Measurements from ENCODE around the gene MTHFS. TPM values are rescaled to one million over a fixed set of nuclear protein-coding genes. Genes with fewer than 3 reads are reported as not detected.
A peak's percentile ranks its signal among the peaks of the same experiment; 100 is the strongest.

MTHFS gene
- total and polyA plus RNA-seq, 5 donors from 2014 or later: 12.6 to 88.5 (median 78.7) TPM

- Mint-ChIP-seq H3K9me3 (no peaks in the 10 kb centered on the region), H3K4me1 (peaks cover 11 to 21% (median 19%) of the 10 kb centered on the region in 4 donors), H3K27ac (peak overlapping the region in 2 of 3 donors; percentile 18 to 30), H3K36me3 (peaks cover 24% of the 10 kb centered on the region), H3K4me3 (no peak overlapping the region), H3K27me3 (no peaks in the 10 kb centered on the region)
- DNase-seq (peak; percentile 29 to 79 (median 46)), ATAC-seq (ENCODE audit: low read depth in 2 of 2) (peak; percentile 91 to 93)
- no peaks in the 10 kb centered on the region for H3K9me3 ChIP-seq (ENCODE audit: control insufficient read depth in 2 of 2, low read length in 2 of 2)
- H3K27me3 ChIP-seq (ENCODE audit: control insufficient read depth, insufficient read depth, low read length): no peaks in the 10 kb centered on the region
- H3K4me1 ChIP-seq (ENCODE audit: control insufficient read depth, insufficient read depth, low read length, poor library complexity, severe bottlenecking): no peaks in the 10 kb centered on the region
- no peaks in the 10 kb centered on the region for H3K36me3 ChIP-seq (ENCODE audit: control insufficient read depth, insufficient read depth, low read length)
- H3K27ac ChIP-seq (ENCODE audit: insufficient read depth, low read length, poor library complexity, severe bottlenecking): no peak overlapping the region
- no peak overlapping the region for H3K4me3 ChIP-seq (ENCODE audit: low read depth, low read length)
These were observed 43.1 kb downstream of the MTHFS start for GRCh38 chr15:79853492-79854328.

- Histone ChIP-seq H3K27ac (ENCODE audit: insufficient read depth, low read length, poor library complexity, severe bottlenecking) (no peak overlapping the region), H3K4me3 (ENCODE audit: low read depth, low read length) (no peak overlapping the region), H3K4me1 (ENCODE audit: control insufficient read depth, insufficient read depth, low read length, poor library complexity, severe bottlenecking) (no peaks in the 10 kb centered on the region), H3K27me3 (ENCODE audit: control insufficient read depth, insufficient read depth, low read length) (no peaks in the 10 kb centered on the region), H3K36me3 (ENCODE audit: control insufficient read depth, insufficient read depth, low read length) (peaks cover 14% of the 10 kb centered on the region), H3K9me3 (ENCODE audit: control insufficient read depth in 2 of 2, low read length in 2 of 2) (no peaks in the 10 kb centered on the region)
- ATAC-seq (ENCODE audit: low read depth in 2 of 2) (no peak), DNase-seq (peak in 1 of 3 donors; percentile 32)
- Mint-ChIP-seq H3K36me3 (peaks cover 37% of the 10 kb centered on the region), H3K27ac (peak overlapping the region in 1 of 3 donors; percentile 13), H3K27me3 (no peaks in the 10 kb centered on the region), H3K4me3 (no peak overlapping the region), H3K9me3 (no peaks in the 10 kb centered on the region), H3K4me1 (peaks cover 10 to 26% (median 15%) of the 10 kb centered on the region in 4 donors)
These were observed 47.0 kb downstream of the MTHFS start for GRCh38 chr15:79849789-79850188.

GRCh38 chr15:79846539-79846938 is 50.3 kb downstream of the MTHFS start:
- H3K9me3 Mint-ChIP-seq: no peaks in the 10 kb centered on the region
- Histone ChIP-seq H3K4me1 (ENCODE audit: control insufficient read depth, insufficient read depth, low read length, poor library complexity, severe bottlenecking) (no peaks in the 10 kb centered on the region), H3K9me3 (ENCODE audit: control insufficient read depth in 2 of 2, low read length in 2 of 2) (no peaks in the 10 kb centered on the region), H3K36me3 (ENCODE audit: control insufficient read depth, insufficient read depth, low read length) (peaks cover 27% of the 10 kb centered on the region), H3K4me3 (ENCODE audit: low read depth, low read length) (no peak overlapping the region), H3K27ac (ENCODE audit: insufficient read depth, low read length, poor library complexity, severe bottlenecking) (no peak overlapping the region), H3K27me3 (ENCODE audit: control insufficient read depth, insufficient read depth, low read length) (no peaks in the 10 kb centered on the region)
- H3K36me3 Mint-ChIP-seq: peaks cover 42% of the 10 kb centered on the region
- H3K4me3 Mint-ChIP-seq: no peak overlapping the region
- peak overlapping the region in 1 of 3 donors; percentile 68 for H3K27ac Mint-ChIP-seq
- ATAC-seq (ENCODE audit: low read depth in 2 of 2) (no peak), DNase-seq (no peak)
- H3K27me3 Mint-ChIP-seq: no peaks in the 10 kb centered on the region
- peaks cover 6 to 31% (median 14%) of the 10 kb centered on the region in 4 donors for H3K4me1 Mint-ChIP-seq

- Mint-ChIP-seq H3K27ac (no peak overlapping the region), H3K4me3 (no peak overlapping the region), H3K4me1 (peaks cover 4 to 28% (median 8%) of the 10 kb centered on the region in 4 donors), H3K36me3 (peaks cover 38% of the 10 kb centered on the region), H3K9me3 (no peaks in the 10 kb centered on the region), H3K27me3 (no peaks in the 10 kb centered on the region)
- Histone ChIP-seq H3K4me3 (ENCODE audit: low read depth, low read length) (no peak overlapping the region), H3K27ac (ENCODE audit: insufficient read depth, low read length, poor library complexity, severe bottlenecking) (no peak overlapping the region), H3K36me3 (ENCODE audit: control insufficient read depth, insufficient read depth, low read length) (peaks cover 33% of the 10 kb centered on the region), H3K9me3 (ENCODE audit: control insufficient read depth in 2 of 2, low read length in 2 of 2) (no peaks in the 10 kb centered on the region), H3K4me1 (ENCODE audit: control insufficient read depth, insufficient read depth, low read length, poor library complexity, severe bottlenecking) (no peaks in the 10 kb centered on the region), H3K27me3 (ENCODE audit: control insufficient read depth, insufficient read depth, low read length) (no peaks in the 10 kb centered on the region)
- DNase-seq: no peak
- ATAC-seq (ENCODE audit: low read depth in 2 of 2): no peak
These were observed 52.6 kb downstream of the MTHFS start for GRCh38 chr15:79844221-79844620.

- H3K4me1 ChIP-seq (ENCODE audit: control insufficient read depth, insufficient read depth, low read length, poor library complexity, severe bottlenecking): no peaks in the 10 kb centered on the region
- no peaks in the 10 kb centered on the region for H3K27me3 ChIP-seq (ENCODE audit: control insufficient read depth, insufficient read depth, low read length)
- Mint-ChIP-seq H3K36me3 (peaks cover 27% of the 10 kb centered on the region), H3K27ac (no peak overlapping the region), H3K4me1 (peaks cover 0 to 8% (median 0%) of the 10 kb centered on the region in 4 donors), H3K4me3 (no peak overlapping the region), H3K9me3 (peaks cover 0 to 2% (median 0%) of the 10 kb centered on the region in 7 donors), H3K27me3 (no peaks in the 10 kb centered on the region)
- H3K9me3 ChIP-seq (ENCODE audit: control insufficient read depth in 2 of 2, low read length in 2 of 2): no peaks in the 10 kb centered on the region
- no peak overlapping the region for H3K4me3 ChIP-seq (ENCODE audit: low read depth, low read length)
- no peak overlapping the region for H3K27ac ChIP-seq (ENCODE audit: insufficient read depth, low read length, poor library complexity, severe bottlenecking)
- H3K36me3 ChIP-seq (ENCODE audit: control insufficient read depth, insufficient read depth, low read length): peaks cover 13% of the 10 kb centered on the region
- DNase-seq (no peak), ATAC-seq (ENCODE audit: low read depth in 2 of 2) (no peak)
These were observed 59.0 kb downstream of the MTHFS start for GRCh38 chr15:79837846-79838245.

GRCh38 chr15:79834495-79834894 is 62.3 kb downstream of the MTHFS start:
- Histone ChIP-seq H3K36me3 (ENCODE audit: control insufficient read depth, insufficient read depth, low read length) (peaks cover 6% of the 10 kb centered on the region), H3K27me3 (ENCODE audit: control insufficient read depth, insufficient read depth, low read length) (no peaks in the 10 kb centered on the region), H3K27ac (ENCODE audit: insufficient read depth, low read length, poor library complexity, severe bottlenecking) (no peak overlapping the region), H3K9me3 (ENCODE audit: control insufficient read depth in 2 of 2, low read length in 2 of 2) (no peaks in the 10 kb centered on the region), H3K4me3 (ENCODE audit: low read depth, low read length) (no peak overlapping the region), H3K4me1 (ENCODE audit: control insufficient read depth, insufficient read depth, low read length, poor library complexity, severe bottlenecking) (no peaks in the 10 kb centered on the region)
- DNase-seq (no peak), ATAC-seq (ENCODE audit: low read depth in 2 of 2) (no peak)
- Mint-ChIP-seq H3K4me3 (no peak overlapping the region), H3K9me3 (peaks cover 0 to 2% (median 0%) of the 10 kb centered on the region in 7 donors), H3K27me3 (no peaks in the 10 kb centered on the region), H3K27ac (peak overlapping the region in 1 of 3 donors; percentile 52), H3K36me3 (peaks cover 31% of the 10 kb centered on the region), H3K4me1 (peaks cover 0 to 10% (median 3%) of the 10 kb centered on the region in 4 donors)

GRCh38 chr15:79832367-79833120 is 64.3 kb downstream of the MTHFS start:
- Histone ChIP-seq H3K4me1 (ENCODE audit: control insufficient read depth, insufficient read depth, low read length, poor library complexity, severe bottlenecking) (no peaks in the 10 kb centered on the region), H3K27me3 (ENCODE audit: control insufficient read depth, insufficient read depth, low read length) (no peaks in the 10 kb centered on the region), H3K4me3 (ENCODE audit: low read depth, low read length) (no peak overlapping the region), H3K36me3 (ENCODE audit: control insufficient read depth, insufficient read depth, low read length) (no peaks in the 10 kb centered on the region), H3K9me3 (ENCODE audit: control insufficient read depth in 2 of 2, low read length in 2 of 2) (no peaks in the 10 kb centered on the region), H3K27ac (ENCODE audit: insufficient read depth, low read length, poor library complexity, severe bottlenecking) (no peak overlapping the region)
- no peak overlapping the region for H3K27ac Mint-ChIP-seq
- no peak for DNase-seq
- H3K9me3 Mint-ChIP-seq: peaks cover 0 to 2% (median 0%) of the 10 kb centered on the region in 7 donors
- no peak for ATAC-seq (ENCODE audit: low read depth in 2 of 2)
- no peaks in the 10 kb centered on the region for H3K27me3 Mint-ChIP-seq
- no peak overlapping the region for H3K4me3 Mint-ChIP-seq
- peaks cover 19% of the 10 kb centered on the region for H3K36me3 Mint-ChIP-seq
- H3K4me1 Mint-ChIP-seq: peaks cover 0 to 10% (median 4%) of the 10 kb centered on the region in 4 donors
